HepG2 (cell line): ENCODE data around the gene SFT2D2. TPM values are rescaled to one million over a fixed set of nuclear protein-coding genes. Genes with fewer than 3 reads are reported as not detected.

Source experiments
- BHLHE40 ChIP-seq: IDR thresholded peaks from 2 replicates; pipeline ENCODE4 v1.6.1; 2011; ENCODE audit warnings: low read length, improper control_type of control experiment
- CBX1 ChIP-seq: IDR thresholded peaks from one replicate; pipeline ENCODE4 v1.6.1; 2016; ENCODE audit warnings: antibody characterized with exemption, low read depth
- ELF3 ChIP-seq: IDR thresholded peaks from 2 replicates; pipeline ENCODE4 v1.6.1; 2016; ENCODE audit warnings: missing genetic modification reagents, missing compliant biosample characterization
- HNRNPH1 ChIP-seq: fragments of 200-400 bp; formaldehyde crosslinking; optimal IDR thresholded peaks from 2 replicates; pipeline ENCODE3; 2017; ENCODE audit warnings: mild to moderate bottlenecking, low read depth, low read length
- KAT8 ChIP-seq: IDR thresholded peaks from 2 replicates; pipeline ENCODE4 v1.6.1; 2016; ENCODE audit warnings: missing genetic modification reagents, missing compliant biosample characterization
- MTF2 ChIP-seq: sonication (generic); formaldehyde crosslinking; IDR thresholded peaks from 2 replicates; pipeline ENCODE4 v1.5.0; 2020; ENCODE audit warnings: missing genetic modification reagents, borderline replicate concordance
- PAF1 ChIP-seq: IDR thresholded peaks from 2 replicates; pipeline ENCODE4 v1.6.1; 2016; ENCODE audit warnings: missing genetic modification reagents, missing compliant biosample characterization
- POLR2AphosphoS2 ChIP-seq: IDR thresholded peaks from 2 replicates; pipeline ENCODE4 v1.6.1; 2011; ENCODE audit warnings: low read depth, low read length, improper control_type of control experiment
- RBM39 ChIP-seq: fragments of 200-400 bp; formaldehyde crosslinking; IDR thresholded peaks from one replicate; pipeline ENCODE4 v1.6.1; 2018; ENCODE audit warnings: antibody characterized with exemption, mild to moderate bottlenecking, low read depth, low read length; ENCODE audit not compliant: poor library complexity, severe bottlenecking
- RCOR2 ChIP-seq: IDR thresholded peaks from 2 replicates; pipeline ENCODE4 v1.6.1; 2016; ENCODE audit warnings: missing biosample characterization, missing genetic modification reagents
- SMARCC2 ChIP-seq: fragments of 450-650 bp; IDR thresholded peaks from 2 replicates; pipeline ENCODE4 v1.6.1; 2017; ENCODE audit warnings: antibody characterized with exemption, mild to moderate bottlenecking
- TIGD3 ChIP-seq: sonication (generic); formaldehyde crosslinking; IDR thresholded peaks from 2 replicates; pipeline ENCODE4 v1.5.1; 2020; ENCODE audit warnings: mild to moderate bottlenecking, missing genetic modification reagents, borderline replicate concordance
- TMF1 ChIP-seq: sonication (generic); formaldehyde crosslinking; IDR thresholded peaks from 2 replicates; pipeline ENCODE4 v1.8.1; 2022; ENCODE audit warnings: low read depth, missing genetic modification reagents
- XRCC5 ChIP-seq: fragments of 200-400 bp; formaldehyde crosslinking; optimal IDR thresholded peaks from 2 replicates; pipeline ENCODE3; 2017; ENCODE audit warnings: mild to moderate bottlenecking, low read length
- ZNF224 ChIP-seq: sonication (generic); formaldehyde crosslinking; IDR thresholded peaks from 2 replicates; pipeline ENCODE4 v1.5.0; 2020; ENCODE audit warnings: mild to moderate bottlenecking, missing genetic modification reagents
- ZNF232 ChIP-seq: sonication (generic); formaldehyde crosslinking; IDR thresholded peaks from 2 replicates; pipeline ENCODE4 v1.4.0; 2020; ENCODE audit warnings: missing genetic modification reagents, borderline replicate concordance
- ZNF441 ChIP-seq: sonication (generic); formaldehyde crosslinking; IDR thresholded peaks from 2 replicates; pipeline ENCODE4 v1.7.0; 2021; ENCODE audit warnings: missing genetic modification reagents, borderline replicate concordance
- ZNF503 ChIP-seq: sonication (generic); formaldehyde crosslinking; IDR thresholded peaks from 2 replicates; pipeline ENCODE4 v1.4.0; 2020; ENCODE audit warnings: missing genetic modification reagents
- ZNF570 ChIP-seq: sonication (generic); formaldehyde crosslinking; IDR thresholded peaks from 2 replicates; pipeline ENCODE4 v1.4.0; 2020; ENCODE audit warnings: mild to moderate bottlenecking, missing genetic modification reagents, borderline replicate concordance
- ZNF629 ChIP-seq: sonication (generic); formaldehyde crosslinking; conservative IDR thresholded peaks from 2 replicates; pipeline ENCODE4 v1.5.0; 2020; ENCODE audit warnings: missing genetic modification reagents
- polyA plus RNA-seq, 8 experiments: library from polyadenylated mRNA; depleted of rRNA in 3 of 8; stranded (reverse) in 7 of 8; unstranded in 1 of 8; fragments of >200 nt; fragmentation: Illumina TruSeq in 4 of 8; extraction: Trizol in 4 of 8; gene quantifications; 2 replicates each; pipeline versions ENCODE4 v1.2.1 to v1.2.3, GENCODE V29; 2011 to 2016; ENCODE audit warnings: low read depth in 4 of 8, missing spikeins in 1 of 8, mixed read lengths in 1 of 8; ENCODE audit not compliant: insufficient read depth in 1 of 8
- total RNA-seq, 5 experiments: library from RNA; depleted of rRNA; stranded (reverse); fragments of >200 nt; fragmentation: Illumina TruSeq; extraction: Trizol; gene quantifications; 2 replicates each; pipeline ENCODE4 v1.2.3, GENCODE V29; 2016; ENCODE audit warnings: low read depth in 1 of 5
- TF ChIP-seq, protein P1 (sequence below): sonication (generic); formaldehyde crosslinking; IDR thresholded peaks from 2 replicates; pipeline ENCODE4 v1.4.0; 2020; ENCODE audit warnings: missing genetic modification reagents, mild to moderate bottlenecking, borderline replicate concordance
- TF ChIP-seq, protein P2 (sequence below): sonication (generic); formaldehyde crosslinking; IDR thresholded peaks from 2 replicates; pipeline ENCODE4 v1.5.0; 2020; ENCODE audit warnings: mild to moderate bottlenecking, missing genetic modification reagents, borderline replicate concordance

Gene SFT2D2
- total and polyA plus RNA-seq, 2 of the 13 experiments (the other 11 are each of a cell fraction or from before 2014, with no cell fraction given) = 10.0 to 28.8 TPM

- TF ChIP-seq ELF3 (CRISPR knock-in tag) (peak; percentile 77), TMF1 (CRISPR knock-in tag) (no peak), PAF1 (CRISPR knock-in tag) (no peak), ZNF629 (no peak), KAT8 (CRISPR knock-in tag) (peak; percentile 98), TIGD3 (no peak; the same call in 1 of the 2 replicates), SMARCC2 (no peak), ZNF232 (CRISPR knock-in tag) (peak; percentile 71; the same call in 1 of the 2 replicates), ZNF570 (CRISPR knock-in tag) (no peak), MTF2 (CRISPR knock-in tag) (peak; percentile 46; the same call in 1 of the 2 replicates), ZNF224 (CRISPR knock-in tag) (0 out of 2 replicates have a peak, but pooled peaks have one; percentile 54), ZNF441 (CRISPR knock-in tag) (no peak), RCOR2 (CRISPR knock-in tag) (no peak), BHLHE40 (peak; percentile 15; the same call in 1 of the 2 replicates), CBX1 (peak; percentile 88), RBM39 (peak; percentile 57), ZNF503 (CRISPR knock-in tag) (0 out of 2 replicates have a peak, but pooled peaks have one; percentile 10), XRCC5 (peak; percentile 73), HNRNPH1 (no peak), POLR2AphosphoS2 (no peak)
- TF ChIP-seq, protein P1, sequence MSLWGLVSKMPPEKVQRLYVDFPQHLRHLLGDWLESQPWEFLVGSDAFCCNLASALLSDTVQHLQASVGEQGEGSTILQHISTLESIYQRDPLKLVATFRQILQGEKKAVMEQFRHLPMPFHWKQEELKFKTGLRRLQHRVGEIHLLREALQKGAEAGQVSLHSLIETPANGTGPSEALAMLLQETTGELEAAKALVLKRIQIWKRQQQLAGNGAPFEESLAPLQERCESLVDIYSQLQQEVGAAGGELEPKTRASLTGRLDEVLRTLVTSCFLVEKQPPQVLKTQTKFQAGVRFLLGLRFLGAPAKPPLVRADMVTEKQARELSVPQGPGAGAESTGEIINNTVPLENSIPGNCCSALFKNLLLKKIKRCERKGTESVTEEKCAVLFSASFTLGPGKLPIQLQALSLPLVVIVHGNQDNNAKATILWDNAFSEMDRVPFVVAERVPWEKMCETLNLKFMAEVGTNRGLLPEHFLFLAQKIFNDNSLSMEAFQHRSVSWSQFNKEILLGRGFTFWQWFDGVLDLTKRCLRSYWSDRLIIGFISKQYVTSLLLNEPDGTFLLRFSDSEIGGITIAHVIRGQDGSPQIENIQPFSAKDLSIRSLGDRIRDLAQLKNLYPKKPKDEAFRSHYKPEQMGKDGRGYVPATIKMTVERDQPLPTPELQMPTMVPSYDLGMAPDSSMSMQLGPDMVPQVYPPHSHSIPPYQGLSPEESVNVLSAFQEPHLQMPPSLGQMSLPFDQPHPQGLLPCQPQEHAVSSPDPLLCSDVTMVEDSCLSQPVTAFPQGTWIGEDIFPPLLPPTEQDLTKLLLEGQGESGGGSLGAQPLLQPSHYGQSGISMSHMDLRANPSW (CRISPR knock-in tag) = 0 out of 2 replicates have a peak, but pooled peaks have one; percentile 45
- TF ChIP-seq, protein P2, sequence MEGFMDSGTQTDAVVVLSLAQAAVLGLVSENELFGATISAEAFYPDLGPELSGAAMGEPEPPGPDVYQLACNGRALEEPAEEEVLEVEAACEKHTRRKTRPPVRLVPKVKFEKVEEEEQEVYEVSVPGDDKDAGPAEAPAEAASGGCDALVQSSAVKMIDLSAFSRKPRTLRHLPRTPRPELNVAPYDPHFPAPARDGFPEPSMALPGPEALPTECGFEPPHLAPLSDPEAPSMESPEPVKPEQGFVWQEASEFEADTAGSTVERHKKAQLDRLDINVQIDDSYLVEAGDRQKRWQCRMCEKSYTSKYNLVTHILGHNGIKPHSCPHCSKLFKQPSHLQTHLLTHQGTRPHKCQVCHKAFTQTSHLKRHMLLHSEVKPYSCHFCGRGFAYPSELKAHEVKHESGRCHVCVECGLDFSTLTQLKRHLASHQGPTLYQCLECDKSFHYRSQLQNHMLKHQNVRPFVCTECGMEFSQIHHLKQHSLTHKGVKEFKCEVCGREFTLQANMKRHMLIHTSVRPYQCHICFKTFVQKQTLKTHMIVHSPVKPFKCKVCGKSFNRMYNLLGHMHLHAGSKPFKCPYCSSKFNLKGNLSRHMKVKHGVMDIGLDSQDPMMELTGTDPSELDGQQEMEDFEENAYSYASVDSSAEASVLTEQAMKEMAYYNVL = peak; percentile 78; the same call in 1 of the 2 replicates
Measured at GRCh38 chr1:168178638-168179437, 47.0 kb upstream of the SFT2D2 start, which contains the start of gene TIPRL (continued).
